Fibroblast of pulmonary artery (primary cell): ENCODE data around the gene CP.

ENCODE experiments used
- DNase-seq: peaks from one replicate; pipeline ENCODE4 v3.0.0-alpha.2; 2010; ENCODE audit warnings: low read depth
- H3K4me3 ChIP-seq: replicated peaks from 2 replicates; pipeline ENCODE4 v1.5.1; 2011; ENCODE audit warnings: low read depth, mild to moderate bottlenecking, control low read depth, low read length, moderate library complexity
- TF ChIP-seq, protein P1 (sequence below): IDR thresholded peaks from 2 replicates; pipeline ENCODE4 v1.5.1; 2011; ENCODE audit warnings: mild to moderate bottlenecking, control low read depth, low read length, inconsistent platforms; ENCODE audit errors: missing control alignments

CP gene

DNA sequence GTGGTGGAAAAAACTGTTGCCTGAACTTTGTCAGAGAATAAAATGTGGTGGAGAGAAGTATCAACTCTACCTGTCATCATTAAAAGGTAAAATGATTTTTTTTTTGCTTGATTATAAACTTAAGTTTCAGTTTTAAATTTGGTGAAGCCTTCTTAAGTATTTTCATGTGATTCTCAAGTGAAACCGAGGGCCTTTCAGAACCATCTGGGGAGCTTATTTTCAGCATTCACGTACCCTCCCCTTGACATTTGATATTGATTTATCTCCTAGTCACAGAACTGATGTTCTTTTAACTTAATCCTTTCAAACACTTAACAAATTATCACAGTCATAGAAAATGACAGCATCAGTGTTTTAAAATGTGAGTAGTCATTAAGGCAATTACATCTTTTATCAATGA, 53.7 kb downstream of the CP start:
- TF ChIP-seq, protein P1, sequence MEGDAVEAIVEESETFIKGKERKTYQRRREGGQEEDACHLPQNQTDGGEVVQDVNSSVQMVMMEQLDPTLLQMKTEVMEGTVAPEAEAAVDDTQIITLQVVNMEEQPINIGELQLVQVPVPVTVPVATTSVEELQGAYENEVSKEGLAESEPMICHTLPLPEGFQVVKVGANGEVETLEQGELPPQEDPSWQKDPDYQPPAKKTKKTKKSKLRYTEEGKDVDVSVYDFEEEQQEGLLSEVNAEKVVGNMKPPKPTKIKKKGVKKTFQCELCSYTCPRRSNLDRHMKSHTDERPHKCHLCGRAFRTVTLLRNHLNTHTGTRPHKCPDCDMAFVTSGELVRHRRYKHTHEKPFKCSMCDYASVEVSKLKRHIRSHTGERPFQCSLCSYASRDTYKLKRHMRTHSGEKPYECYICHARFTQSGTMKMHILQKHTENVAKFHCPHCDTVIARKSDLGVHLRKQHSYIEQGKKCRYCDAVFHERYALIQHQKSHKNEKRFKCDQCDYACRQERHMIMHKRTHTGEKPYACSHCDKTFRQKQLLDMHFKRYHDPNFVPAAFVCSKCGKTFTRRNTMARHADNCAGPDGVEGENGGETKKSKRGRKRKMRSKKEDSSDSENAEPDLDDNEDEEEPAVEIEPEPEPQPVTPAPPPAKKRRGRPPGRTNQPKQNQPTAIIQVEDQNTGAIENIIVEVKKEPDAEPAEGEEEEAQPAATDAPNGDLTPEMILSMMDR: no peak
- no peak overlapping the region for H3K4me3 ChIP-seq
- no peak for DNase-seq

DNA sequence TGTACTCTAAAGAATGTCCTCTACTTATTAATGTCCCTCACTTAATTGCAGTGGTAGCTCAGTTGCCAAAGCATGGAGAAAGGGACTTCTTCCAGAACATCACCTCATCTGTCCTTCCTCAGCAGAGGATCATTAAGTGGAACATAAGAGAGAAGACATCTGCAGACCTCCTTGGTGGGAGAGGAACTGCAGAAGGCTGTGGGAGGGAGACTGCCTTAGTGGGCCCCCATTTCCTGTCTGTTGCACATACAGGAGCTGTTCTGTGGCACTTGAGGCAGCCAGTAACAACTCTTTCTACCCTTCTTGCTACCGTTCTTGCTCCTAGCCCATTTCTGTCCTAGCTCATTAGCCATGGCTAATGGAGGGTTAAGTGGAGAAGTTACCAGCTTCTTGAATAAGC, 58.6 kb downstream of the CP start:
- DNase-seq: no peak
- TF ChIP-seq, protein P1: no peak
- H3K4me3 ChIP-seq: no peak overlapping the region

DNA sequence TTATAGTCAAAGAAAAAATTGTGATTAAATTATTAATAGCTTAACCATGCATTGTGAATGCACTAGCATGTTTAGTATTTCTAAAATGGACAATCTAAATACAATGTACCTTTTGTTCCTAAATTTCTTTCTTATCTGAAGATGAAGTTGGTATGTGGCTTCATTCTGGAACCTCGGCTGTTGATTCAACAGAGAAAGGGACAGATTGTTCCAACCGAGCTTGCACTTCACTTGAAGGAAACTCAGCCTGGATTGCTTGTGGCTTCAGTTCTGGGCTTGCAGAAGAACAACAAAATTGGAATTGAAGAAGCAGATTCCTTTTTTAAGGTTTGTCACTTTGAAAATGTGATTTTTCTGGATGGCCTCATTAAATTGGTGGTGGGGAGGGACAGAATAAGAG, 59.6 kb downstream of the CP start:
- DNase-seq: peak; percentile 25
- TF ChIP-seq, protein P1: no peak
- no peak overlapping the region for H3K4me3 ChIP-seq

DNA sequence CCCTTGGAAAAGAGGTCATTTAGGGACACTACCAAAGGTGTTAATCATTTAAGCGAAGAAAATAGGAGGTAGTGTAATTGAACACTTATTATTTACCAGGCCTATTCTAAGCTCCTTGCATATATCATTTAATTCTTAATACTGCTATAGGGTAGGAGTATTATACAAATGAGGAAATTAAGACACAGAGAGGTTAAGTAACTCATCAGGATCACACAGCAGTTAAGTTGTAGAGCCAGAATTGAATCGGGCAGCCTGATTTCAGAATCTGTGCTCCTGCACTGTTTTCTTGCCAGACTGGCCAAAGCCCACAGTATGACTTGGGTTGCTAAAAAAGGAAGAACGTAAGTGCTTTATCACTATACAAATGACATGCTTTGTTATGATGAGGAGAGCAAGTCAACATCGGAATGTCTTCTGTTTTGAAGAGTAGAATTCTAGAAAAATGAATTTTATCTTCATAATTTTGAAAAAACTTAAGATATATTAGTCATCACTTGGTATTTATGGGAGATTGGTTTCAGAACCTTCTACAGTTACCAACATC, 60.8 kb downstream of the CP start:
- TF ChIP-seq, protein P1: no peak
- peak; percentile 39 for DNase-seq
- H3K4me3 ChIP-seq: no peak overlapping the region

DNA sequence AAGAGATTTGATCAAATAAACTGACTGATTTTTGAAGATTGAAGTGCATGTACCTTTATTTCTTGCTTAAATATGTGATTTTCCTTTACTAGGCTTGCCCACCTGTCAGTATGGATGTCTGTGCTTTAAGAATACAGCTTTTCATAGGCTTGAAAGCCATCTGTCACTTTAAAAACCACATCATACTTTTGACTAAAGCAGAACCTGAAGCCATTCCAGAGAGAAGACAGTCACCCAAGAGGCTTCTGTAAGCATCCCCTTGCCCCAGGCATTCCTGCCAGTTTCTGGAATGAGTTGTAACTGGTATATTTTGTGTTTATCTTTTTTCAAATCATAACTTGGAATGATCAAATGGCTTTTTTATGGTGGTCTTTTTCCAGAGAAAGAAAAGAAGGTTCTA, 68.2 kb downstream of the CP start:
- no peak for DNase-seq
- TF ChIP-seq, protein P1: no peak
- H3K4me3 ChIP-seq: no peak overlapping the region

DNA sequence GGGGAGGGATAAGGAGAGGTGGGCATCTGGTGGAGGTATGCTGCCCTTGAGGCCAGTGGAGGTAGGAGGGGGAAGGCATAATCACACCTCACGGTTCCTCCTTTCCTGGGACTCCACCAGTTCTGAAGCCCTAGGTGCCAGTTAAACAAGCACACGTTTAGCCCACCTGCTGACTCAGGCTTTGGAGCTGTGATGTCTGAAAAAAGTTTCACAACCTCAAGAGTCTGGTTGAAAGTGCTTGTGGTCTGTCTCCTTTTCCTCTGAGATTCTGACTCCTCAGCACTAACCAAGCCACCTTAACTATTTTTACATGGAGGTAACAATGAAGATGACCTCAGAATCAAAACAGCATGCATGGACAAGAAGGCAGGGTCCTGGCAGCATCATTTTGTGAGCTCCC, 69.2 kb downstream of the CP start:
- H3K4me3 ChIP-seq: no peak overlapping the region
- TF ChIP-seq, protein P1: no peak
- peak; percentile 56 for DNase-seq

DNA sequence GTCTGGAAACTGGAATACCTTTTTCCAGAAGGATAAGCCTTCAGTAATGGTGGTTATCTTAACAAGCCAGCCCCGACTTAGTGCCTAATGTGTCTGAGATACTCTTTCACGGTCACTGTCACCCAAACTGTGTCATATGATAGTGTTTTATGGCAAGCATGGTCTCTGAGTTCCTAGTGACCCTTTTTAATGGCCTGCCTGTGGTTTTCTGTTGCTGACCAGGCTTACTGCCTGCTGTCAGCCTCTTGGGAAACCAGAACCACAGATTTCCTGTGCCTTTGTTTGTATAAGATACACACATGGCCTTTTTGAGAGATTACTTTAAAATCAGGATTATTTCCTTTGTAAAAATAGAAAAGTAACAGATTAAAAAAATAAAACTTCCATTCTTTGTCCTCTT, 69.8 kb downstream of the CP start:
- TF ChIP-seq, protein P1: no peak
- no peak overlapping the region for H3K4me3 ChIP-seq
- DNase-seq: peak; percentile 59
